HG03196 (cell line): ENCODE data around the gene RCBTB2.

Source experiments
- ATAC-seq: cut with Tn5 transposase; IDR thresholded peaks from one replicate; pipeline ENCODE4 v1.9.1; 2021; ENCODE audit not compliant: unreplicated experiment

RCBTB2 gene

DNA sequence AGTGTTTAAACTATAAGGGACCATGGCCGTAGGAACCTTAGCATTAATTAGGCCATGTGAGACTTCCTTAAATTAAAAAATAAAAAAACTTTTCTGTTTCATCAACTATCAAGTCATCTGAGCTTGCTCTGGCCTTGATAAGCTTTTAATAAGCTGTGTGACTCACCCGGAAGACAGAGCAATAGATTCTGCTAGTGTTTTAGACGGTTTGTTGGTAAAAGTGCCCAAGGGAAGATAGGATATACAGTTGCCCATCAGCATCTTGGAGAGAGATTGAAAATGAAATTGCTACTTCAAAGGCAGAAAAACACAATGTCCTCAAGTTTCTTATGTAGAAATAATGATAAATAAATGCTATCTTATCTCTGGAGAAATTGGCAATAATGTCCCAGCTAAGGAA, 31.2 kb upstream of the RCBTB2 start:
- ATAC-seq = no peak

DNA sequence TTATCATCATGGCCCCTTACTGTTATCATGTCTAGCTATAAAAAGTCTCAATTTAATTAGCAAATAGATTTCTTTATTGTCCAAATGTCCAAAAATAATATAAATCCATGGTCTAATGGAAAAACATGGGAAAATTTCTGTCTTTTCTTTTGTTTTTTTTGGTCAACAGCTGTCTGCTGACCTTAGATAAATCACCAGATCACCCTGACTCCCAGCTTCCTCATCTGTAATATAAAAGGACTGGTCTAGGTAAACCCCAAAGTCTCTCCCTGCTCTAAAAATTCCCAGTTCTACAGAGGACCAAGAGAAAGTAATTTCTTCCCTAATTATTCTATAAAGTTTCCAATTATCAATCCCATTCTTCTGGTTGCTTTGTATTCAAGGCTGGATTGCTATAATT, 30.7 kb upstream of the RCBTB2 start:
- no peak for ATAC-seq

DNA sequence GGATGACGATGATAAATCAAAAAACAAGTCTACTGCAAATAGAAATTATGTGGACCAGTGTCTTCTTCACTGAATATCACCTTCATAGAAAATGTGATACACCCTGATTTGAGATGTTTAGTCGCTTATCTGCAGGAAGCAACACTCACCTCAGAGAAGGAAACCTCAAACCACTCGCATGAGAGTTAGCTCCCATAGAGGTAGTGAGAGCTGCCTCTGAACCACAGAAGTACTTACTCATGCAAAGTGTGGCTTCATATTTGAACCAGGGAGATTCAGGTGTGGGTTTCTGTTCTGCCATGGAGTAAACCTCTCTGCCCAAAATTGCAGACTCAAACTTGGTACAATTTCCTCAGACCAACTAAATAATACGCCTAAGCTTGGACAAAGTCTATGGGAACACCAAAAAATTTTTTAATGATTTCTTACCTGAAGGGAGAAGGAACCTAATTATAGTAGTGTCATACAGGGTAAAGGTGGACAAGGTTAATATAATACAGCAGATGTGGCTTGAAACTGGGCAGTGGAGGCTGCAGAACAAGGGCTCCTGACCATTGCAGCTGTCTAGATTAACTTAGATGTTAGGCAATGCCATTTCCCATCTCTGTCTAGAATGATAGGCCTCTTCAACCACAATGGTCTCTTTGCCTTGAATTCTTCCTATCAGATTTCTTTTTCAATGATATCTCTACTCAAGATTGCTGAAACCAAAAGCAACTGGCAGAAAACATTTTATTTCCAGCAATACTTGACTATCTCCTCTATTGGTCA, 29.6 kb upstream of the RCBTB2 start:
- ATAC-seq = peak; percentile 94

GRCh38 chr13:48561466-48562235, 28.8 kb upstream of the RCBTB2 start:
- peak; percentile 37 for ATAC-seq

DNA sequence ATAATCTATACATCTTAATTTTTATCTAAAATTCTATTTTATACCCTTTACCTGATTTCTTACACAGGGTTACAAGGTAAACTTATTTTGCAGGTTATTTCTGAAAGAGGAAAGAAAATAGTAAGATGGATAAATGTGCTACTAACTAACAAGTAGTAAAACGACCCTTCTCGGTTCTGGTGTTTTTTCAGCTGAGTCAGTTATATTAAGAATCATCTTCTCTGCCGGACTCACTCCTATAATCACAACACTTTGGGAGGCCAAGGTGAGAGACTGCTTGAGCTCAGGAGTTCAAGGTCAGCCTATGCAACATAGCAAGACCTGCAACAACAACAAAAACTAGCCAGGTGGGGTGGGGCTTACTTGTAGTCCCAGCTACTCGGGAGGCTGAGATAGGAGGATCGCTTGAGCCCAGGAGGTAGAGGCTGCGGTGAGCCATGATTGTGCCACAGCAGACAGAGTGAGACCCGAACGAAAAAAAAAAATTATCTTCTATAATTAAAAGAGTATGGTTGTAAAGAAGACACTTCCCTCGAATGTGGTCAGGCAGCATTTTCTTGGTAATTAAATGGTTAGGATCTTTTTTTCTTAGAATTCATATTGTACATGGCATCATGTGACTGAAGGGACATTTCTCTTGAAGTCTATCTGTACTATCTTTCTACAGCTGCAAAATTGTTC, 27.9 kb upstream of the RCBTB2 start:
- ATAC-seq = no peak

DNA sequence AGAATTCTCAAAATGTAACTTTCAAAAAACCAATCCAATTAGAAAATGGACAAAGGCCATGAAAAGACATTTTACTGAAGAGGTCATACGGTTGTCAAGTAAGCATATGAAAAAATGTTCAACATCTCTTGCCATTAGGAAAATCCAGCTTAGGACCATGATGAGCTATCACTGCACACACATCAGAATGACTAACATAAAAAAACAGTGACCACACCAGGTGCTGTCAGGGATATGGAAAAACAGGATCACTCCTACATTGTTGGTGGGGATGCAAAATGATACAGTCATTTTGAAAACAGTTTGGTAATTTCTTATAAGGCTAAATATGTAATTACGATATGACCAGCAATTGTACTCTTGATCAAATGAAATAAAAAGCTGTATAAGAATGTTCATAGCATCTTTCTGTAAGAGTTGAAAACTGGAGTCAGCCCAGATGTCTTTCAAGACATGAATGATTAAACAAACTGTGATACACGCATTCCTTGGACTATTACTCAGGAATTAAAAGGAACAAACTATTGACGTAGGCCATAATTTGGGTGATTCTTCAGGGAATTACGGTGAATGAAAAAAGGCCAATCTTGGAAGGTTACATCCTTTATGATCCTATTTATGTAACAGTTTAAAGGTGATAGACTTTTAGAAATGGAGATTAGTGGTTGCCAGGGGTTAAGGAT, 26.9 kb upstream of the RCBTB2 start:
- no peak for ATAC-seq

- ATAC-seq = no peak
Measured at GRCh38 chr13:48556817-48557216, 23.9 kb upstream of the RCBTB2 start.

DNA sequence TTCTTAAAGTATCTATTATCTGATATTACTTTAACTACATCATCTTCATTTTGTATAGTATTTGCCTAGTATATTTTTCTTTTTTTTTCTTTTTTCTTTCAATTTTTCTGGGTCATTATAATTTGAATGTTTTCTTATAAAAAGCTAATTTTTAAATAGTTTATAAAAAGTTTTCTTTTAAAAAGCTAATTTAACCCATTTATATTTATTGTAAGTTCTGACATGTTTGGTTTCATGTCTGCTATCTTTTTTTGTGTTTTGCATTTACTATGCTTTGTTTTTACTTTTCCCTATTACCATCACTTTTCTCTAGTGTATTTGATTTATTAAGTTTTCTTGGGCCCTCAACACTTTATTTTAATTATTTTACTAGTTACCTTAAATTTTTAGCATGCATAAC, 22.6 kb upstream of the RCBTB2 start:
- no peak for ATAC-seq

- no peak for ATAC-seq
Measured at GRCh38 chr13:48551329-48551728, 18.4 kb upstream of the RCBTB2 start.

- ATAC-seq = no peak
Measured at GRCh38 chr13:48549658-48550057, 16.8 kb upstream of the RCBTB2 start.

DNA sequence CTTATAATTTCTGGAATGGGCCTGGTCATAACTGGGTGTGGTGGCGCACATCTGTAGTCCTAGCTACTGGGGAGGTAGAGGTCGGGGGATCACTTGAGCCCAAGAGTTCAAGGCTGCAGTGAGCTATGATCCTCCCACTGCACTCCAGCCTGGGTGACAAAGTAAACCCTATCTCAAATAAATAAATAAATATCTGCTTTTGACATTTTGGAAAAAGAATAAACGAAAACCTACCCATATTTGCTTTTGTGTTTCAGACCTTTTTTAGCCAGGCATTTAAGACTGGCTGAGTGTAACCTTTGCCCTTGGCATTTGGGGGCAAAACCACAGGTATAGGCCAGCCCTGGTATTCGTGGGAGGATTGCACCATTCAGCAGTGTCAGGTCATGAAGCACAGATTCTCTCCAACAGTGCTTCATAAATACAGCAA, 14.8 kb upstream of the RCBTB2 start:
- no peak for ATAC-seq

DNA sequence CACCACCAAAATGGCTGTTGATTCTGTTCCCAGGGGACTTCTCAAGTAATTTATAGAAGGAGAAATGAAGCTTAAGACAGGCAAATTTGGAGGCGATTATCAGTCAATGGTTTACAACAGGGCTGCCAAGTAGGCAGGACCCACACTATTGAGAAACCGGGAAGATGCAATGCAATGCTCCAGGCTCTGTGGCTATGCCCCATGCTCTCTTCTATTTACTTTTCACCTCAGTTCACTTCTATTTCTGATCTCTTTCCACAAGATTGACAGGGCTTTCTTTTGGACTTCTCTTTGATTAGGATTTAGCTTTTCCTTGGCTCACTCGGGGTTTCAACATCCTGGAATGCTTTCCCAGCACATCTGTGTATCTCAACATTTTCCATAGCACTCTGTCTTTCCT, 12.7 kb upstream of the RCBTB2 start:
- no peak for ATAC-seq

DNA sequence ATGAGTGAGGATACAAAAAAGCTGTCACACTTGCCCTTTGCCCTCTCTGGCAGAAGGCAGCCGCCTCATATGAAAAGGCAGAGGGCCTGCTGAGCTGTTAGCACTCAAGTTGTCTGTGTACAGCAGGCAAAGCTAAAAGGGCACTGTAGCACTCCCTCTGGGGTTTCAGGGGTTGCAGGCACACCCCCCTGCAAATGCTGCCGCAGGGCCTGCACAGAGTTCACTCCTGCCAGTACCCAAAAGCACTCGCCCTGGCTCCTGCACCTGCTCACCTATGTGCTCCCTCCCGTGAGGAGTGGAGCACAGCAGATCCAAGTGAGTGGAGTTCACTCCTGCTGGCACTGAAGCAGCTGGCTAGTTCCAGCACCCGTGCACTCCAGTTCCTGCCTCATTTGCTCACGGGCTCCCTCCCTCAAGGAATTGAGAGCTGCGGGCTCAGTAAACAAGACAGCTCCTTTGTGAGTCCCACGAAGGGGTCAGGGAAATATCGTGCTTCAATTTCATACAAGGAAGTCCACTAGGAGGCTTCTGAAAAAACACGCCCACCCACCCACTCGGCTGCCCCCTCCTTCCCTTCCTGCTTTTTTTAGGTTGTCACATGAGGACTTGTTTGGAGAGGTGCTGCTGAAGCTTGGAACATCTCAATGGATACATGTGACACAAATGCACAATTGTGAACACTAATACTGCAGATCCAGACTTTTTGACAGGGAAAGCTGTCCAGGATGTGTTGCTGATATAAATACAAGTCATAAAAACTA, 9.9 kb upstream of the RCBTB2 start:
- no peak for ATAC-seq

DNA sequence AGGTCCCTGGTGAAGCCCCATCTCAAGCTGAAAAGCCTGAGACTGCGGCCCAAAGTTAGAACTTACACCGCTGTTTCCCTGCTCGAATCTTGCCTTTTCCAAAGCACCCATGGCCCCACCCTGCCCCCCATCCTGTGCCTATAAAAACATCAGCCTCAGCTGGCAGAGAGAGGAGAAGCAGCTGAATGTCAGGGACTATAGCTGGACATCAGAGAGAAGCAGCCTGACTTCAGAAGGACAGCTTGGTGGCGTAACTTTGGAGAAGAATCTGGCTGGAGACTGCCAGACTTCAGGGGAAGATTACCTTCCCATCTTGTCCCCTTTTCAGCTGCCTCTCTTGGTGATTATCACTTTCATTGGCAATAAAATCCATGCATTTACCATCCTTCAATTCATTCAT, 9.3 kb upstream of the RCBTB2 start:
- no peak for ATAC-seq

- no peak for ATAC-seq
Measured at GRCh38 chr13:48539550-48539949, 6.7 kb upstream of the RCBTB2 start.

- no peak for ATAC-seq
Measured at GRCh38 chr13:48536621-48537250, 3.9 kb upstream of the RCBTB2 start.

- no peak for ATAC-seq
Measured at GRCh38 chr13:48535766-48536165, 2.9 kb upstream of the RCBTB2 start.

- no peak for ATAC-seq
Measured at GRCh38 chr13:48534911-48535501, 2.1 kb upstream of the RCBTB2 start.

GRCh38 chr13:48533961-48534600, 1.2 kb upstream of the RCBTB2 start:
- no peak for ATAC-seq

DNA sequence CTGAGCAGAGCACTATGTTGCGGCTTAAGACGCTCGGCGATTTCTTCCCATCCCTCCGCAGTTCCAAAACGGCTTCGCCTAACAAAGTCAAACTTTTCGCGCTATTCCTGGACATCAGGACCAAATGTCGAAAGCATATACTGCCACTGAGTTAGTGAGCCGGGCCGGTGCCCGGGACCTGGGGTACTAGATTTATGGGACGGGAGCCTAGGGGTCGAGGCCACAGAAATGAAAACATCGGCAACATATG, 699 bp downstream of the RCBTB2 start:
- ATAC-seq = peak; percentile 10
